GM19035 (cell line): ENCODE results near the gene GRIK1.

ENCODE experiments used
- ATAC-seq: cut with Tn5 transposase; IDR thresholded peaks from one replicate; pipeline ENCODE4 v1.9.1; 2021; ENCODE audit not compliant: unreplicated experiment

Gene GRIK1

GRCh38 chr21:29647353-29647781, 292.4 kb downstream of the GRIK1 start:
- no peak for ATAC-seq

- ATAC-seq, result no peak
Measured at GRCh38 chr21:29645666-29646553, 293.9 kb downstream of the GRIK1 start.

- ATAC-seq, result no peak
Measured at GRCh38 chr21:29643289-29643688, 296.5 kb downstream of the GRIK1 start.

- no peak for ATAC-seq
Measured at GRCh38 chr21:29642551-29643245, 297.1 kb downstream of the GRIK1 start.

GRCh38 chr21:29641635-29642550, 297.9 kb downstream of the GRIK1 start:
- no peak for ATAC-seq

- no peak for ATAC-seq
Measured at GRCh38 chr21:29641001-29641634, 298.7 kb downstream of the GRIK1 start.

- no peak for ATAC-seq
Measured at GRCh38 chr21:29640080-29640508, 299.7 kb downstream of the GRIK1 start.

- no peak for ATAC-seq
Measured at GRCh38 chr21:29639366-29640079, 300.3 kb downstream of the GRIK1 start.

GRCh38 chr21:29638761-29639327, 301.0 kb downstream of the GRIK1 start:
- ATAC-seq, result peak; percentile 56

- ATAC-seq, result no peak
Measured at GRCh38 chr21:29638138-29638537, 301.7 kb downstream of the GRIK1 start.

- ATAC-seq, result no peak
Measured at GRCh38 chr21:29637553-29637952, 302.2 kb downstream of the GRIK1 start.

GRCh38 chr21:29637134-29637533, 302.7 kb downstream of the GRIK1 start:
- ATAC-seq, result no peak

- no peak for ATAC-seq
Measured at GRCh38 chr21:29634418-29634817, 305.4 kb downstream of the GRIK1 start.

- no peak for ATAC-seq
Measured at GRCh38 chr21:29633756-29634155, 306.0 kb downstream of the GRIK1 start.

GRCh38 chr21:29630441-29630840, 309.4 kb downstream of the GRIK1 start:
- ATAC-seq, result no peak

- no peak for ATAC-seq
Measured at GRCh38 chr21:29627905-29628304, 311.9 kb downstream of the GRIK1 start.

GRCh38 chr21:29626801-29627470, 312.9 kb downstream of the GRIK1 start:
- ATAC-seq, result no peak

- no peak for ATAC-seq
Measured at GRCh38 chr21:29625990-29626389, 313.8 kb downstream of the GRIK1 start.

- no peak for ATAC-seq
Measured at GRCh38 chr21:29624776-29625175, 315.0 kb downstream of the GRIK1 start.
